Tibial nerve (tissue), 4 donors: ENCODE data around the gene TMEM82. TPM values are rescaled to one million over a fixed set of nuclear protein-coding genes. Genes with fewer than 3 reads are reported as not detected.

Experiments
- DNase-seq, 2 donors: peaks; one replicate each; pipeline ENCODE4 v3.0.0-alpha.2; 2019; ENCODE audit warnings: low spot score in 2 of 2
- H3K27ac ChIP-seq, 4 donors: fragments of 200-600 bp; sonication (generic) in 3 of 4; one replicate each; pipeline ENCODE4 v1.5.1; 2017 to 2019; ENCODE audit warnings: mild to moderate bottlenecking in 1 of 4
- H3K27me3 ChIP-seq, 2 donors: fragments of 200-600 bp; sonication (generic) in 1 of 2; one replicate each; pipeline versions ENCODE4 v1.5.1 to v1.6.0; 2017 to 2019
- H3K36me3 ChIP-seq, 3 donors: fragments of 200-600 bp; sonication (generic); one replicate each; pipeline ENCODE4 v1.5.1; 2018 to 2019
- H3K4me1 ChIP-seq, 4 donors: fragments of 200-600 bp; sonication (generic) in 3 of 4; one replicate each; pipeline ENCODE4 v1.5.1; 2017 to 2019
- H3K4me3 ChIP-seq, 4 donors: fragments of 200-600 bp; sonication (generic) in 3 of 4; one replicate each; pipeline ENCODE4 v1.5.1; 2017 to 2019; ENCODE audit warnings: mild to moderate bottlenecking in 1 of 4, moderate library complexity in 1 of 4
- H3K9me3 ChIP-seq, 4 donors: fragments of 200-600 bp; sonication (generic) in 3 of 4; one replicate each; pipeline ENCODE4 v1.5.1; 2017 to 2019
- CTCF ChIP-seq, 5 experiments: fragments of 200-600 bp in 3 of 5; fragments of 450-650 bp in 2 of 5; sonication (generic) in 3 of 5; IDR thresholded peaks; one replicate each; pipeline ENCODE4 v1.5.1; 2016 to 2019; ENCODE audit warnings: antibody characterized with exemption in 5 of 5, mild to moderate bottlenecking in 3 of 5, moderate library complexity in 2 of 5
- EP300 ChIP-seq, 2 donors: sonication (generic); formaldehyde crosslinking; IDR thresholded peaks; one replicate each; pipeline ENCODE4 v1.6.1; 2017; ENCODE audit warnings: antibody characterized with exemption in 2 of 2, mild to moderate bottlenecking in 1 of 2
- POLR2A ChIP-seq, 2 donors: fragments of 450-650 bp; IDR thresholded peaks; one replicate each; pipeline ENCODE4 v1.6.1; 2017; ENCODE audit warnings: antibody characterized with exemption in 2 of 2, mild to moderate bottlenecking in 2 of 2, moderate library complexity in 2 of 2
- WGBS, 2 donors: methylation state at CpG; one replicate each; pipeline ENCODE4 v1.1.5; 2018; 5-methylcytosine and 5-hydroxymethylcytosine counted together
- total RNA-seq, 4 donors: library from RNA; depleted of rRNA; stranded (reverse); fragments of >200 nt; gene quantifications; one replicate each; pipeline ENCODE4 v1.1.0, GENCODE V29; 2016

Gene TMEM82
- total RNA-seq, 4 donors from 2014 or later: not detected

DNA sequence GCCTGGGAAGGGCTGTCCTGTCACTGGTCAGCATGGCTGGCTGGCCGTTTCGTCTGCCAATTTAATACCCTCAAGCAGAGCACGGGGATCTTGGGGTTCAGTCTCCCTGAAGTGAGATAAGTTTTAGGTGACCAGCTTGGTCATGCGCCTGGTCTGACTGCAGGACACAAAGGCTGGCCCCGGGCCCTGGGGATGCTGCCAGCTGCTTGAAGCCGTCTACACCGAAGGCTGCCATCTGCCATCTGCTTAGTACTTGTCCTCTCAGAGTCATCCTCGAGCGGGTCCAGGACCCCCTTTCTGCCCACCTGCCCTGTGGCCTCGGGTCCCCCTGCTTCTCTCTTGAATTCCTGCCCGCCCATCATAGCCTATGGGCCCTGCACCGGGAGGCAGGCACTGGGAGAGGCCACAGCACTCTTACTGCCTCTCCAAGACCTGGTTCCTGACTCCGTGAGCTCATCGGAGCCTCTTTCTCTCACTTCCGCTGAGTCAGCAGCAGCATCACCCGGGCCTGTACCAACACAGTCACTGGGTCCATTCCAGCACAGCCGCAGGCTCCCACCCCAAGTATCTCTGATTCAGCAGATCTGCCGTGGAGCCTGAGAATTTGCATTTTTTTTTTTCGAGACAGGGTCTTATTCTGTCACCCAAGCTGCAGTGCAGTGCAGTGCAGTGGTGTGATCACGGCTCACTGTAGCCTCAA lies 23.3 kb downstream of the TMEM82 start:
- Histone ChIP-seq H3K4me3 (no peak overlapping the region), H3K27me3 (no peaks in the 10 kb centered on the region), H3K27ac (no peak overlapping the region), H3K4me1 (peaks cover 0 to 8% (median 2%) of the 10 kb centered on the region in 4 donors), H3K9me3 (no peaks in the 10 kb centered on the region), H3K36me3 (peaks cover 0 to 4% (median 0%) of the 10 kb centered on the region in 3 donors)
- WGBS, 2 donors: 75 to 78% methylated on average over 20 of the region's 20 CpGs
- TF ChIP-seq POLR2A (IDR thresholded peaks at IDR 0.05) (no peak), EP300 (IDR thresholded peaks at IDR 0.05) (no peak), CTCF (IDR thresholded peaks at IDR 0.05) (no peak)
- DNase-seq: no peak

DNA sequence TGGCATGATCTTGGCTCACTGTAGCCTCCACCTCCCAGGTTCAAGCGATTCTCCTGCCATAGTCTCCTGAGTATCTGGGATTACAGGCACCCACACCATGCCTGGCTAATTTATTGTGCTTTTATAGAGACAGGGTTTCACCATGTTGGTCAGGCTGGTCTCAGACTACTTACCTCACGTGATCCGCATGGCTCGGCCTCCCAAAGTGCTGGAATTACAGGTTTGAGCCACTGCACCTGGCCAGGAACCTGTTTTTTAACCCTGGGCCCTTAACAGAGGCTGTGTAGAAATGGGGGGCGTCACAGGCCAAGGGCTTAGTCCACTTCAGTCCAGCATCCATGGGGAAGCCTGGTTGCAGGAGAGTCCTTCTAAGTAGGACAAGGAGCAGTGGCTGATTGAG lies 25.6 kb downstream of the TMEM82 start:
- DNase-seq: no peak
- Histone ChIP-seq H3K4me3 (no peak overlapping the region), H3K36me3 (peaks cover 0 to 13% (median 0%) of the 10 kb centered on the region in 3 donors), H3K27me3 (no peaks in the 10 kb centered on the region), H3K4me1 (no peaks in the 10 kb centered on the region), H3K9me3 (no peaks in the 10 kb centered on the region), H3K27ac (no peak overlapping the region)
- WGBS, 2 donors: 100% methylated on average over 5 of the region's 5 CpGs
- no peak for TF ChIP-seq CTCF (IDR thresholded peaks at IDR 0.05)
- no peak for TF ChIP-seq POLR2A (IDR thresholded peaks at IDR 0.05)
- TF ChIP-seq EP300 (IDR thresholded peaks at IDR 0.05): no peak

GRCh38 chr1:15768388-15768787 lies 26.1 kb downstream of the TMEM82 start:
- 86 to 91% methylated on average over 7 of the region's 7 CpGs for WGBS, 2 donors
- Histone ChIP-seq H3K4me3 (no peak overlapping the region), H3K36me3 (peaks cover 0 to 13% (median 0%) of the 10 kb centered on the region in 3 donors), H3K9me3 (no peaks in the 10 kb centered on the region), H3K4me1 (no peaks in the 10 kb centered on the region), H3K27me3 (no peaks in the 10 kb centered on the region), H3K27ac (no peak overlapping the region)
- DNase-seq: no peak
- TF ChIP-seq POLR2A (IDR thresholded peaks at IDR 0.05) (no peak), CTCF (IDR thresholded peaks at IDR 0.05) (no peak), EP300 (IDR thresholded peaks at IDR 0.05) (no peak)

- peaks cover 0 to 22% (median 0%) of the 10 kb centered on the region in 3 donors for H3K36me3 ChIP-seq
- H3K9me3 ChIP-seq: no peaks in the 10 kb centered on the region
- no peaks in the 10 kb centered on the region for H3K4me1 ChIP-seq
- no peak for TF ChIP-seq POLR2A (IDR thresholded peaks at IDR 0.05)
- no peak for TF ChIP-seq EP300 (IDR thresholded peaks at IDR 0.05)
- no peak for TF ChIP-seq CTCF (IDR thresholded peaks at IDR 0.05)
- H3K4me3 ChIP-seq: no peak overlapping the region
- no peak overlapping the region for H3K27ac ChIP-seq
- no peak for DNase-seq
- H3K27me3 ChIP-seq: no peaks in the 10 kb centered on the region
- 89 to 94% methylated on average over 13 to 14 of the region's 14 CpGs for WGBS, 2 donors
Observed at GRCh38 chr1:15770313-15770962, 28.1 kb downstream of the TMEM82 start.

- WGBS, 2 donors: 64 to 75% methylated on average over 6 of the region's 6 CpGs
- H3K4me1 ChIP-seq: no peaks in the 10 kb centered on the region
- no peak for TF ChIP-seq EP300 (IDR thresholded peaks at IDR 0.05)
- TF ChIP-seq POLR2A (IDR thresholded peaks at IDR 0.05): no peak
- no peak for TF ChIP-seq CTCF (IDR thresholded peaks at IDR 0.05)
- peaks cover 0 to 19% (median 0%) of the 10 kb centered on the region in 3 donors for H3K36me3 ChIP-seq
- H3K27me3 ChIP-seq: no peaks in the 10 kb centered on the region
- no peak overlapping the region for H3K27ac ChIP-seq
- no peak for DNase-seq
- no peak overlapping the region for H3K4me3 ChIP-seq
- H3K9me3 ChIP-seq: no peaks in the 10 kb centered on the region
Observed at GRCh38 chr1:15771836-15772515, 29.7 kb downstream of the TMEM82 start.
